Measurements from ENCODE around the gene NECAB2.

NECAB2 gene

GRCh38 chr16:83994703-83995102, 26.7 kb downstream of the NECAB2 start:
- no peak for DNase-seq

GRCh38 chr16:83995754-83996153, 27.7 kb downstream of the NECAB2 start:
- DNase-seq = no peak

GRCh38 chr16:83996481-83997252, 28.6 kb downstream of the NECAB2 start:
- DNase-seq = no peak

GRCh38 chr16:83998091-83998490, 30.0 kb downstream of the NECAB2 start:
- DNase-seq = no peak

GRCh38 chr16:84000989-84001642, 33.1 kb downstream of the NECAB2 start:
- no peak for DNase-seq

GRCh38 chr16:84001726-84002125, 33.7 kb downstream of the NECAB2 start:
- no peak for DNase-seq

- DNase-seq = no peak
These were observed 35.0 kb downstream of the NECAB2 start for GRCh38 chr16:84003038-84003437.

- no peak for DNase-seq
These were observed 36.4 kb downstream of the NECAB2 start for GRCh38 chr16:84004442-84004841.

- DNase-seq = no peak
These were observed 37.3 kb downstream of the NECAB2 start for GRCh38 chr16:84005391-84005790.

GRCh38 chr16:84007520-84007919, 39.5 kb downstream of the NECAB2 start:
- no peak for DNase-seq

GRCh38 chr16:84007965-84008364, 39.9 kb downstream of the NECAB2 start:
- DNase-seq = no peak

GRCh38 chr16:84009282-84009681, 41.2 kb downstream of the NECAB2 start:
- DNase-seq = no peak

GRCh38 chr16:84013787-84014569, 45.9 kb downstream of the NECAB2 start:
- DNase-seq = peak; percentile 11

- no peak for DNase-seq
These were observed 46.7 kb downstream of the NECAB2 start for GRCh38 chr16:84014570-84015327.

GRCh38 chr16:84015399-84015798, 47.4 kb downstream of the NECAB2 start:
- no peak for DNase-seq

GRCh38 chr16:84016477-84016876, 48.4 kb downstream of the NECAB2 start:
- no peak for DNase-seq

- no peak for DNase-seq
These were observed 50.7 kb downstream of the NECAB2 start for GRCh38 chr16:84018710-84019109.

- DNase-seq = no peak
These were observed 52.3 kb downstream of the NECAB2 start for GRCh38 chr16:84020353-84020752.

- no peak for DNase-seq
These were observed 53.4 kb downstream of the NECAB2 start for GRCh38 chr16:84021488-84021887.

GRCh38 chr16:84022644-84023043, 54.6 kb downstream of the NECAB2 start:
- no peak for DNase-seq

GRCh38 chr16:84024854-84025253, 56.8 kb downstream of the NECAB2 start:
- no peak for DNase-seq

- no peak for DNase-seq
These were observed 58.6 kb downstream of the NECAB2 start for GRCh38 chr16:84026606-84027005.

GRCh38 chr16:84027625-84028024, 59.6 kb downstream of the NECAB2 start:
- no peak for DNase-seq

Measured in stimulated activated naive CD4-positive, alpha-beta T cell treated with Interleukin-2 at 50 U/mL for 16 hours (primary cell).